HCT116 (cell line): ENCODE results near the gene ARHGEF10L.

Experiments used
- ATF3 ChIP-seq: IDR thresholded peaks from 2 replicates; pipeline ENCODE4 v1.6.1; 2012
- POLR2A ChIP-seq: IDR thresholded peaks from 2 replicates; pipeline ENCODE4 v1.7.0; 2011; ENCODE audit warnings: borderline replicate concordance; ENCODE audit not compliant: insufficient read depth, insufficient read length; ENCODE audit errors: extremely low read depth
- POLR2AphosphoS5 ChIP-seq: IDR thresholded peaks from 2 replicates; pipeline ENCODE4 v1.6.1; 2011; ENCODE audit warnings: mild to moderate bottlenecking, low read depth, low read length, moderate library complexity
- SIN3A ChIP-seq: IDR thresholded peaks from 2 replicates; pipeline ENCODE4 v1.6.1; 2012; ENCODE audit warnings: low read depth
- YY1 ChIP-seq: IDR thresholded peaks from 2 replicates; pipeline ENCODE4 v1.6.1; 2011; ENCODE audit warnings: low read length, low read depth, moderate library complexity, mild to moderate bottlenecking; ENCODE audit not compliant: insufficient replicate concordance; ENCODE audit errors: extremely low read depth
- ZBTB33 ChIP-seq: IDR thresholded peaks from 2 replicates; pipeline ENCODE4 v1.6.1; 2011; ENCODE audit warnings: mild to moderate bottlenecking, low read length, moderate library complexity; ENCODE audit not compliant: insufficient replicate concordance; ENCODE audit errors: extremely low read depth
- ZFX ChIP-seq: fragments of 450-650 bp; IDR thresholded peaks from 2 replicates; pipeline ENCODE4 v1.6.1; 2017
- ZNF274 ChIP-seq: fragments of 200-500 bp; sonication (Bioruptor generic); IDR thresholded peaks from 2 replicates; pipeline ENCODE4 v1.6.1; 2014; ENCODE audit warnings: mild to moderate bottlenecking, low read depth, low read length, inconsistent platforms
- TF ChIP-seq, protein P1 (sequence below): IDR thresholded peaks from 2 replicates; pipeline ENCODE4 v1.6.1; 2012; ENCODE audit warnings: low read depth
- TF ChIP-seq, protein P2 (sequence below), 3 experiments: fragments of 200-600 bp in 1 of 3; sonication (generic) in 1 of 3; IDR thresholded peaks in 2 of 3; conservative IDR thresholded peaks in 1 of 3; 2 replicates each; pipeline ENCODE4 v1.5.1; 2012 to 2017; ENCODE audit warnings: low read depth in 2 of 3, low read length in 2 of 3, antibody characterized with exemption in 1 of 3, borderline replicate concordance in 1 of 3, control low read depth in 1 of 3, mild to moderate bottlenecking in 1 of 3, mixed read lengths in 1 of 3, mixed run types in 1 of 3, moderate library complexity in 1 of 3; ENCODE audit not compliant: insufficient read depth in 1 of 3

DNA sequence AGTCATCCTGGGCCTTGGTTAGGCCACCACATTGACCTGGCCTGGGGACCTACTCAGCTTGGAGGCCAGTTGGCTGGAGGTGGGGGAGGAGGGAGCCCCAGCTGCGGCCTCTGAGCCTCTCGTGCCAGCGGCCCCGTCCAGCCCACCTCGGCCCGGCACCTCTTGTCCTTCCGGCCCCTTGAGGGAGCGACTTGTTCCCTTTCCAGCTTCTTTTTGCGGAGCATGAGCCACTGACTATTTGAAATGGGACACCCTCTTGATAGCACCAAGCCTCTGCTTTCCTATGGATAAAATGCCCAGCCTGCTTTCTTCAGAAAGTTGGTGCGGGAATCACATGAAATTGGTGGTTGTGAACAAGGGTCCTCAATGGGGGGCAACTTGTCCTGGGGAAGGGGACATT lies 24.7 kb upstream of the ARHGEF10L start:
- TF ChIP-seq, protein P1, sequence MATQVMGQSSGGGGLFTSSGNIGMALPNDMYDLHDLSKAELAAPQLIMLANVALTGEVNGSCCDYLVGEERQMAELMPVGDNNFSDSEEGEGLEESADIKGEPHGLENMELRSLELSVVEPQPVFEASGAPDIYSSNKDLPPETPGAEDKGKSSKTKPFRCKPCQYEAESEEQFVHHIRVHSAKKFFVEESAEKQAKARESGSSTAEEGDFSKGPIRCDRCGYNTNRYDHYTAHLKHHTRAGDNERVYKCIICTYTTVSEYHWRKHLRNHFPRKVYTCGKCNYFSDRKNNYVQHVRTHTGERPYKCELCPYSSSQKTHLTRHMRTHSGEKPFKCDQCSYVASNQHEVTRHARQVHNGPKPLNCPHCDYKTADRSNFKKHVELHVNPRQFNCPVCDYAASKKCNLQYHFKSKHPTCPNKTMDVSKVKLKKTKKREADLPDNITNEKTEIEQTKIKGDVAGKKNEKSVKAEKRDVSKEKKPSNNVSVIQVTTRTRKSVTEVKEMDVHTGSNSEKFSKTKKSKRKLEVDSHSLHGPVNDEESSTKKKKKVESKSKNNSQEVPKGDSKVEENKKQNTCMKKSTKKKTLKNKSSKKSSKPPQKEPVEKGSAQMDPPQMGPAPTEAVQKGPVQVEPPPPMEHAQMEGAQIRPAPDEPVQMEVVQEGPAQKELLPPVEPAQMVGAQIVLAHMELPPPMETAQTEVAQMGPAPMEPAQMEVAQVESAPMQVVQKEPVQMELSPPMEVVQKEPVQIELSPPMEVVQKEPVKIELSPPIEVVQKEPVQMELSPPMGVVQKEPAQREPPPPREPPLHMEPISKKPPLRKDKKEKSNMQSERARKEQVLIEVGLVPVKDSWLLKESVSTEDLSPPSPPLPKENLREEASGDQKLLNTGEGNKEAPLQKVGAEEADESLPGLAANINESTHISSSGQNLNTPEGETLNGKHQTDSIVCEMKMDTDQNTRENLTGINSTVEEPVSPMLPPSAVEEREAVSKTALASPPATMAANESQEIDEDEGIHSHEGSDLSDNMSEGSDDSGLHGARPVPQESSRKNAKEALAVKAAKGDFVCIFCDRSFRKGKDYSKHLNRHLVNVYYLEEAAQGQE: no peak
- TF ChIP-seq POLR2A (no peak), SIN3A (no peak), YY1 (no peak), ZNF274 (no peak), ZBTB33 (no peak), ZFX (no peak), ATF3 (no peak), POLR2AphosphoS5 (no peak)
- TF ChIP-seq, protein P2, sequence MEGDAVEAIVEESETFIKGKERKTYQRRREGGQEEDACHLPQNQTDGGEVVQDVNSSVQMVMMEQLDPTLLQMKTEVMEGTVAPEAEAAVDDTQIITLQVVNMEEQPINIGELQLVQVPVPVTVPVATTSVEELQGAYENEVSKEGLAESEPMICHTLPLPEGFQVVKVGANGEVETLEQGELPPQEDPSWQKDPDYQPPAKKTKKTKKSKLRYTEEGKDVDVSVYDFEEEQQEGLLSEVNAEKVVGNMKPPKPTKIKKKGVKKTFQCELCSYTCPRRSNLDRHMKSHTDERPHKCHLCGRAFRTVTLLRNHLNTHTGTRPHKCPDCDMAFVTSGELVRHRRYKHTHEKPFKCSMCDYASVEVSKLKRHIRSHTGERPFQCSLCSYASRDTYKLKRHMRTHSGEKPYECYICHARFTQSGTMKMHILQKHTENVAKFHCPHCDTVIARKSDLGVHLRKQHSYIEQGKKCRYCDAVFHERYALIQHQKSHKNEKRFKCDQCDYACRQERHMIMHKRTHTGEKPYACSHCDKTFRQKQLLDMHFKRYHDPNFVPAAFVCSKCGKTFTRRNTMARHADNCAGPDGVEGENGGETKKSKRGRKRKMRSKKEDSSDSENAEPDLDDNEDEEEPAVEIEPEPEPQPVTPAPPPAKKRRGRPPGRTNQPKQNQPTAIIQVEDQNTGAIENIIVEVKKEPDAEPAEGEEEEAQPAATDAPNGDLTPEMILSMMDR (IDR thresholded peaks at IDR 0.05 in 2 of 3, conservative IDR thresholded peaks at IDR 0.05 in 1 of 3; ENCODE audit: borderline replicate concordance in 1 of 3, insufficient read depth in 1 of 3, low read depth in 2 of 3, low read length in 2 of 3): no peak
